Left renal pelvis (tissue), 4 donors: ENCODE data around the gene FNBP1L. TPM values are rescaled to one million over a fixed set of nuclear protein-coding genes. Genes with fewer than 3 reads are reported as not detected.

Experiments used
- DNase-seq, 4 donors: peaks; one replicate each; pipeline ENCODE4 v3.0.0-alpha.2; 2013; ENCODE audit warnings: low read depth in 4 of 4, low spot score in 3 of 4
- polyA plus RNA-seq, 4 donors: library from polyadenylated mRNA; unstranded; fragments of 120-200 nt; gene quantifications; one replicate each; pipeline ENCODE4 v1.2.1, GENCODE V29; 2013; ENCODE audit not compliant: insufficient read length in 4 of 4

FNBP1L gene
- polyA plus RNA-seq, 4 donors = 56.6 to 132 (median 118) TPM

DNA sequence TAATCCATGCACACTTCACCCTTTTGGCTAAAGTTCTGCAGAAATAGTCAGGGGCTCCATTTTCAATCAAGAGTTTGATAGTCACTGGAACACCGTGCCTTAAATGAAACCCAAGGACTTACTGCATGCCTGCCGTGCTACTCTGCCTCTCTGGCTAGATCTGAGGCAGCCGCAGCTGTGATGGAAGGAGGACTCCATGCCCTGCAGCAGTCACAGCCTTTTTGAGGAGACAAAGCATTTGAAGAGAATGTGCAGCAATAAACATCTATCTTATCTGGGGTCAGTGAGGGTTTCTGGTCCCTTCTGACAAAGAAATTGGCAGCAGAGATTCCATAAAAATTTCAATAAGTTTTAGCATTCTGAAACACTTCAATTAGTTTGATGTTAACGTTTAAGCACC is 155.7 kb downstream of the FNBP1L start:
- DNase-seq = no peak

Other genes starting within 250 kb of the FNBP1L start
- 10 to 100 TPM; 60.7 to 64.9 (median 63.9) TPM for gene DR1, start 102.2 kb upstream of the FNBP1L start, polyA plus RNA-seq
- 10 to 100 TPM; 10.5 to 30.3 (median 23.6) TPM for gene BCAR3, start 233.7 kb downstream of the FNBP1L start, polyA plus RNA-seq